SU-DHL-6 (cell line): ENCODE measurements around the gene LTB4R.

Experiments used
- EZH2phosphoT487 ChIP-seq: fragments of 200-600 bp; sonication (generic), shearing (Covaris generic); conservative IDR thresholded peaks from 2 replicates; pipeline ENCODE4 v1.6.1; 2018; ENCODE audit warnings: mild to moderate bottlenecking, antibody characterized with exemption, low read length, moderate library complexity, mixed read lengths
- TF ChIP-seq, protein P1 (sequence below): fragments of 200-600 bp; sonication (generic); IDR thresholded peaks from one replicate; pipeline ENCODE4 v1.5.1; 2017; ENCODE audit warnings: antibody characterized with exemption, mild to moderate bottlenecking, low read length, moderate library complexity; ENCODE audit not compliant: insufficient read depth, poor library complexity, severe bottlenecking

DNA sequence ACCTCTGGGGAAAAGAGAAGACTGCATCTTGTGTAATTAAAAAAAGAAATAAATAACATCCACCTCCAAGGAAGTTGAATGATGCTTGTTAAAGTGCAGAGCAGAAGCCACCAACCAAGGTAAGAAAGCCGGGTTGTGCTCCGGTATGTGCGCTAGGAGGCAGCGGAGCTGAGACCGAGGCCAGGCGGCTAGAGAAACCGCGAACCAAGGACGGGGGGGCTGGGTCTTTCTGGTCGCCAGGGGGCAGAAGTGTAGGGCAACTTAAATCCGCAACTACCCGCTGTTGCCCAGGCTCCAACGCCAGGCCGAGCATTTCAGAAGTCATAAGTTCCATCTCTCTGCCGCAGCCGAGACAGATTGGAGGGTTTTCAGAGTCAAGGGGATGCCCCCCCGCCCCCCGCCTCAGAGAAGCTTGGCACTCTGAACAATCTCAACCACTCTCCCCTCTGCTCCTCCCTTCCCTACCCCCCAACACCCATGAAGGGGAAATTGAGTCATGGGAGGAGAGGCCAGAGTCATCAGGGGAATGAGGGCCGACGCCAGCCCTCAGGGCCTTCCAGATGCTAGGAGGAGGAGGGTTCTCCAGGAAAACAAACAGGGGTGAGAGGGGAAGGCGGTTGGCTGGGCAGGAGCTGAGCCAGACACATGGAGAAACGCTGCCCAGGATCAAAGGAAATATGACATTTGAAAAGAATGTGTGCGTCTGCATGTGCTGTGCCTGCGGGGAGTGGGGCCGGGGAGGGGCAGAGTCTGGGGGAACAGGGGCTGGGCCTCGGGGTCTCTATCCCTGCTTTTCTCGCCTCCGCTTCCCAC is 54.5 kb downstream of the LTB4R start:
- TF ChIP-seq, protein P1, sequence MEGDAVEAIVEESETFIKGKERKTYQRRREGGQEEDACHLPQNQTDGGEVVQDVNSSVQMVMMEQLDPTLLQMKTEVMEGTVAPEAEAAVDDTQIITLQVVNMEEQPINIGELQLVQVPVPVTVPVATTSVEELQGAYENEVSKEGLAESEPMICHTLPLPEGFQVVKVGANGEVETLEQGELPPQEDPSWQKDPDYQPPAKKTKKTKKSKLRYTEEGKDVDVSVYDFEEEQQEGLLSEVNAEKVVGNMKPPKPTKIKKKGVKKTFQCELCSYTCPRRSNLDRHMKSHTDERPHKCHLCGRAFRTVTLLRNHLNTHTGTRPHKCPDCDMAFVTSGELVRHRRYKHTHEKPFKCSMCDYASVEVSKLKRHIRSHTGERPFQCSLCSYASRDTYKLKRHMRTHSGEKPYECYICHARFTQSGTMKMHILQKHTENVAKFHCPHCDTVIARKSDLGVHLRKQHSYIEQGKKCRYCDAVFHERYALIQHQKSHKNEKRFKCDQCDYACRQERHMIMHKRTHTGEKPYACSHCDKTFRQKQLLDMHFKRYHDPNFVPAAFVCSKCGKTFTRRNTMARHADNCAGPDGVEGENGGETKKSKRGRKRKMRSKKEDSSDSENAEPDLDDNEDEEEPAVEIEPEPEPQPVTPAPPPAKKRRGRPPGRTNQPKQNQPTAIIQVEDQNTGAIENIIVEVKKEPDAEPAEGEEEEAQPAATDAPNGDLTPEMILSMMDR, result peak; percentile 93
- no peak for TF ChIP-seq EZH2phosphoT487
